ENCODE results near the gene MMP7. TPM values are rescaled to one million over a fixed set of nuclear protein-coding genes. Genes with fewer than 3 reads are reported as not detected.

The MMP7 gene, protein sequence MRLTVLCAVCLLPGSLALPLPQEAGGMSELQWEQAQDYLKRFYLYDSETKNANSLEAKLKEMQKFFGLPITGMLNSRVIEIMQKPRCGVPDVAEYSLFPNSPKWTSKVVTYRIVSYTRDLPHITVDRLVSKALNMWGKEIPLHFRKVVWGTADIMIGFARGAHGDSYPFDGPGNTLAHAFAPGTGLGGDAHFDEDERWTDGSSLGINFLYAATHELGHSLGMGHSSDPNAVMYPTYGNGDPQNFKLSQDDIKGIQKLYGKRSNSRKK
- total RNA-seq (2022) (not detected in 2 replicates), Bru-seq, nascent RNA (not detected), BruChase-seq, experiment 1, labeled RNA remaining after a 6-hour chase (percentile 11 among the genes with signal in this experiment), BruChase-seq, experiment 2, labeled RNA remaining after a 2-hour chase (not detected)
- long read RNA-seq: 0 reads

DNA sequence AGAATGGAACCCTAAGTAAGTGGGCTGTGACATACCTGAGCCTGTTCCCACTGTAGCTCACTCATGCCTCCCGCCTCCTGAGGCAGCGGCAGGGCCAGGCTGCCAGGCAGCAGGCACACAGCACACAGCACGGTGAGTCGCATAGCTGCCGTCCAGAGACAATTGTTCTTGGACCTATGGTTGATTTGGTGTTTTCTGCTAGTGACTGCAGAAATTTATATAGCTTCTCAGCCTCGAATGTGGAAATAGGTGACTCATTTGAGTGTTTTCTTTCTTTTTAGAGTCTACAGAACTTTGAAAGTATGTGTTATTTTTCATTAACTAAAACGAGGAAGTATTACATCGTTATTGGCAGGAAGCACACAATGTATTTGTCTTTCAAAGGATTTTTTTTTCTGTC, at the start of gene MMP7:
TSS of gene MMP7 (minus strand) at position 190 of the 400 bp plus-strand sequence. CDS start at position 143, 47 bp downstream.
- no TSS peak for BruUV-seq (replicated peaks)
- H3K4me1 Mint-ChIP-seq (ENCODE audit: insufficient read depth, unreplicated experiment): peaks cover 14% of the 10 kb centered on the region
- CTCF ChIA-PET: interaction anchor here (0.6 to 1.8 kb wide), 2 partner anchors 34 to 141 kb away, joined by 3 to 6 read pairs; no protein-coding TSS in a partner anchor

DNA sequence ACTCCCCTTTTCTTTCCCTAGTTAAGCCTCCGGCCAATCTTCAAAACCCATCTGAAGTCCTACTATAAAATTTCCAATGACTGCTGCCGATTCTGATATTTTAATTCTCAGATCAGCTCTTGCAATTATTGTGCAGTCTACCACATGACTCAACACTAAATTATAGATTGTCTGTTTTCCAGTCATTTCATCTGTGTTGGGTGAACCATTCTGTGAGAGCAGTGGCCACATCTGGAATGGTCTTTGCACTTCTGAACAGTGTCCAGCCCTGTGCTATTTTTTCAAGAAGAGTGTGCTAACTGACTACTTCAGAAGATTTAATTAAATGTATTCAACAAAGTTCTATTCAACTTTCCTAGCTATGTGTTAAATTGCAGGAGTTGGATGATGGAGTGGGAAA, 47.2 kb upstream of the MMP7 start:
- BruUV-seq (replicated peaks): no TSS peak
- intact Hi-C loops (cut with micrococcal nuclease): no loop called here
- Mint-ChIP-seq H3K4me3 (ENCODE audit: unreplicated experiment) (no peak overlapping the region), H3K27me3 (ENCODE audit: insufficient read depth, unreplicated experiment) (no peaks in the 10 kb centered on the region), H3K36me3 (ENCODE audit: insufficient read depth, unreplicated experiment) (no peaks in the 10 kb centered on the region), H3K27ac (ENCODE audit: low read depth, unreplicated experiment) (no peak overlapping the region), H3K9me3 (ENCODE audit: unreplicated experiment) (no peaks in the 10 kb centered on the region), H3K4me1 (ENCODE audit: insufficient read depth, unreplicated experiment) (peaks cover 6% of the 10 kb centered on the region)
- ChIA-PET CTCF (interaction anchor here (0.6 to 1.9 kb wide), 7 partner anchors 9 to 236 kb away, joined by 3 to 11 read pairs (median 4); no protein-coding TSS in a partner anchor), POLR2A (interaction anchor here (0.6 to 1.7 kb wide), 3 partner anchors 11 to 173 kb away, joined by 3 to 6 read pairs (median 3); no protein-coding TSS in a partner anchor)
- no peak for DNase-seq (ENCODE audit: unreplicated experiment)
- TF ChIP-seq, protein P1, sequence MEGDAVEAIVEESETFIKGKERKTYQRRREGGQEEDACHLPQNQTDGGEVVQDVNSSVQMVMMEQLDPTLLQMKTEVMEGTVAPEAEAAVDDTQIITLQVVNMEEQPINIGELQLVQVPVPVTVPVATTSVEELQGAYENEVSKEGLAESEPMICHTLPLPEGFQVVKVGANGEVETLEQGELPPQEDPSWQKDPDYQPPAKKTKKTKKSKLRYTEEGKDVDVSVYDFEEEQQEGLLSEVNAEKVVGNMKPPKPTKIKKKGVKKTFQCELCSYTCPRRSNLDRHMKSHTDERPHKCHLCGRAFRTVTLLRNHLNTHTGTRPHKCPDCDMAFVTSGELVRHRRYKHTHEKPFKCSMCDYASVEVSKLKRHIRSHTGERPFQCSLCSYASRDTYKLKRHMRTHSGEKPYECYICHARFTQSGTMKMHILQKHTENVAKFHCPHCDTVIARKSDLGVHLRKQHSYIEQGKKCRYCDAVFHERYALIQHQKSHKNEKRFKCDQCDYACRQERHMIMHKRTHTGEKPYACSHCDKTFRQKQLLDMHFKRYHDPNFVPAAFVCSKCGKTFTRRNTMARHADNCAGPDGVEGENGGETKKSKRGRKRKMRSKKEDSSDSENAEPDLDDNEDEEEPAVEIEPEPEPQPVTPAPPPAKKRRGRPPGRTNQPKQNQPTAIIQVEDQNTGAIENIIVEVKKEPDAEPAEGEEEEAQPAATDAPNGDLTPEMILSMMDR (IDR thresholded peaks at IDR 0.05; ENCODE audit: unreplicated experiment): no peak

More for the DNA sequence above, at the start of gene MMP7:
- Mint-ChIP-seq H3K36me3 (ENCODE audit: insufficient read depth, unreplicated experiment) (no peaks in the 10 kb centered on the region), H3K4me3 (ENCODE audit: unreplicated experiment) (peak within 1 kb of the TSS; percentile 56), H3K9me3 (ENCODE audit: unreplicated experiment) (no peaks in the 10 kb centered on the region), H3K27ac (ENCODE audit: low read depth, unreplicated experiment) (peak within 1 kb of the TSS; percentile 81), H3K27me3 (ENCODE audit: insufficient read depth, unreplicated experiment) (no peaks in the 10 kb centered on the region)
- peak; percentile 61 for DNase-seq (ENCODE audit: unreplicated experiment)
- TF ChIP-seq, protein P1 (IDR thresholded peaks at IDR 0.05; ENCODE audit: unreplicated experiment): no peak
- POLR2A ChIA-PET: interaction anchor here (0.5 to 1.5 kb wide), 10 partner anchors 13 to 225 kb away, joined by 3 to 8 read pairs (median 3); no protein-coding TSS in a partner anchor
- intact Hi-C loops (cut with micrococcal nuclease): no loop called here

DNA sequence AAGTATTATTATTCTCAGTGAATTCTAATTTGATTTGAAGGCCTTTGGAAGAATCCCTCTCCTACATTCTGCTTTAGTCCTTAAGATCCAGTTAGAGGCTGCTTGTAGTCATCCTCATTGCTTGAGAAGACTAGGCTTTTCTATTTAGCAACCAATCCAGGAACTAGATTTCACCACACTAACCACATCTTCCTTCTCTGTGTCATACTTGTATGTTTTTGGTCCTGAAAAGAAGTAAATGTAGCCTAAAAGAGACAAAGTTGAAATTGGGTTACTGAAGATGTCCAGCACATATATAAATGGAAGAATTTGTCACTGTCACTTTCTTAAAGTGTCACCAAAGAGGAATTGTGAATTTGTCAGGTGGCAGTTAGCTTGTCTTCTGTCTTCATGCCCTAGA, 46.6 kb upstream of the MMP7 start:
- DNase-seq (ENCODE audit: unreplicated experiment): no peak
- no peak overlapping the region for H3K4me3 Mint-ChIP-seq (ENCODE audit: unreplicated experiment)
- no peaks in the 10 kb centered on the region for H3K27me3 Mint-ChIP-seq (ENCODE audit: insufficient read depth, unreplicated experiment)
- ChIA-PET CTCF (interaction anchor here (1.2 to 1.6 kb wide), 4 partner anchors 10 to 235 kb away, joined by 3 to 4 read pairs (median 4); no protein-coding TSS in a partner anchor), POLR2A (interaction anchor here (0.9 to 1.7 kb wide), 2 partner anchors 12 to 63 kb away, joined by 3 to 6 read pairs; no protein-coding TSS in a partner anchor)
- no peak overlapping the region for H3K27ac Mint-ChIP-seq (ENCODE audit: low read depth, unreplicated experiment)
- TF ChIP-seq, protein P1 (IDR thresholded peaks at IDR 0.05; ENCODE audit: unreplicated experiment): no peak
- H3K9me3 Mint-ChIP-seq (ENCODE audit: unreplicated experiment): no peaks in the 10 kb centered on the region
- BruUV-seq (replicated peaks): no TSS peak
- H3K36me3 Mint-ChIP-seq (ENCODE audit: insufficient read depth, unreplicated experiment): no peaks in the 10 kb centered on the region
- peaks cover 6% of the 10 kb centered on the region for H3K4me1 Mint-ChIP-seq (ENCODE audit: insufficient read depth, unreplicated experiment)
- intact Hi-C loops (cut with micrococcal nuclease): no loop called here

DNA sequence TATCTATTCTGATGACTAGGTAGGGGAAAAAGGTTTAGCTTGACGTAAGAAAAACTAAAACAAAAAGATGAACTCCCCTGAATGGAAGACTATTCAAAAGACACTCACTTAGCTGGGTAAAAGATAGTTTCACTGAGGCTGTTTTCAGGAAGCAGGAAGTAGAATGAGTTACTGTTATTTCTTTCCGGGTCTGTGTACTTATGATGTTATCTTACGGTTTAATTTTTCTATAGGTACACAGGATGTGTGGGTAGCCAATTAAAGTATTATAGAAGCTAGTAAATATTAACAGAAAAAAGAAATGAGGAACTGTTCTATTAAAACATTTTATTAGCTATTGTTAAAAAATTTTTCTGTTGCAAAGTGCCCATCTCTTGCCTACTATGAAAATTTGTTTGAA, 45.8 kb upstream of the MMP7 start:
- DNase-seq (ENCODE audit: unreplicated experiment): no peak

More for the DNA sequence above, 45.8 kb upstream of the MMP7 start:
- Mint-ChIP-seq H3K9me3 (ENCODE audit: unreplicated experiment) (no peaks in the 10 kb centered on the region), H3K4me1 (ENCODE audit: insufficient read depth, unreplicated experiment) (peaks cover 6% of the 10 kb centered on the region), H3K4me3 (ENCODE audit: unreplicated experiment) (no peak overlapping the region), H3K27ac (ENCODE audit: low read depth, unreplicated experiment) (no peak overlapping the region), H3K27me3 (ENCODE audit: insufficient read depth, unreplicated experiment) (no peaks in the 10 kb centered on the region), H3K36me3 (ENCODE audit: insufficient read depth, unreplicated experiment) (no peaks in the 10 kb centered on the region)
- no TSS peak for BruUV-seq (replicated peaks)
- intact Hi-C loops (cut with micrococcal nuclease): no loop called here
- ChIA-PET CTCF (interaction anchor here (0.6 to 1.3 kb wide), 3 partner anchors 80 to 222 kb away, joined by 3 to 5 read pairs (median 3); no protein-coding TSS in a partner anchor), POLR2A (interaction anchor here (1.7 kb wide), 1 partner anchor 63 kb away, joined by 6 read pairs; no protein-coding TSS in a partner anchor)
- TF ChIP-seq, protein P1 (IDR thresholded peaks at IDR 0.05; ENCODE audit: unreplicated experiment): no peak

All from MCF 10A (cell line).